Urinary bladder (tissue), 4 donors: Measurements from ENCODE around the gene NUDCD3. TPM values are rescaled to one million over a fixed set of nuclear protein-coding genes. Genes with fewer than 3 reads are reported as not detected.

Source experiments
- DNase-seq: peaks from one replicate; pipeline ENCODE4 v3.0.0-alpha.2; 2015; ENCODE audit errors: extremely low spot score
- H3K27ac ChIP-seq: one replicate; pipeline ENCODE4 v1.5.1; 2013; ENCODE audit warnings: low read depth, mild to moderate bottlenecking, moderate library complexity
- H3K36me3 ChIP-seq: one replicate; pipeline ENCODE4 v1.6.1; 2013; ENCODE audit warnings: mild to moderate bottlenecking, moderate library complexity; ENCODE audit not compliant: insufficient read depth
- H3K4me1 ChIP-seq: one replicate; pipeline ENCODE4 v1.6.1; 2013; ENCODE audit warnings: mild to moderate bottlenecking, moderate library complexity; ENCODE audit not compliant: insufficient read depth
- H3K4me3 ChIP-seq: one replicate; pipeline ENCODE4 v1.5.1; 2013; ENCODE audit warnings: low read depth, low read length
- WGBS: extraction: QIAGEN DNeasy Blood & Tissue Kit; methylation state at CpG from one replicate; pipeline ENCODE4 v1.1.7; 2013; 5-methylcytosine and 5-hydroxymethylcytosine counted together
- polyA plus RNA-seq: library from polyadenylated mRNA; stranded (reverse); fragments of 200-250 nt; gene quantifications from one replicate; pipeline ENCODE4 v1.2.3, GENCODE V29; 2013
- total RNA-seq: library from RNA; depleted of rRNA; stranded (reverse); fragments of >200 nt; gene quantifications from one replicate; pipeline ENCODE4 v1.2.3, GENCODE V29; 2014
- donor health status: healthy with polysubstance abuse.
- donor health status: healthy.

Gene NUDCD3
- total and polyA plus RNA-seq, 2 donors = 35.9 to 59.8 TPM

GRCh38 chr7:44530990-44531389 is 40.5 kb upstream of the NUDCD3 start:
- 77% methylated on average over 10 of the region's 10 CpGs for WGBS
- DNase-seq = no peak
- Histone ChIP-seq H3K36me3 (no peaks in the 10 kb centered on the region), H3K4me3 (no peak overlapping the region), H3K4me1 (no peaks in the 10 kb centered on the region), H3K27ac (no peak overlapping the region)

- H3K4me1 ChIP-seq = no peaks in the 10 kb centered on the region
- WGBS = 77% methylated on average over 3 of the region's 3 CpGs
- no peaks in the 10 kb centered on the region for H3K36me3 ChIP-seq
- H3K4me3 ChIP-seq = no peak overlapping the region
- no peak for DNase-seq
- no peak overlapping the region for H3K27ac ChIP-seq
Measured at GRCh38 chr7:44524811-44525388, 34.4 kb upstream of the NUDCD3 start.

GRCh38 chr7:44522315-44522714 is 31.9 kb upstream of the NUDCD3 start:
- no peak for DNase-seq

GRCh38 chr7:44521347-44522095 is 31.1 kb upstream of the NUDCD3 start:
- DNase-seq = no peak
- Histone ChIP-seq H3K36me3 (no peaks in the 10 kb centered on the region), H3K4me1 (no peaks in the 10 kb centered on the region), H3K4me3 (no peak overlapping the region), H3K27ac (no peak overlapping the region)
- 82% methylated on average over 15 of the region's 15 CpGs for WGBS

More at GRCh38 chr7:44522315-44522714, 31.9 kb upstream of the NUDCD3 start:
- H3K27ac ChIP-seq = no peak overlapping the region
- H3K4me3 ChIP-seq = no peak overlapping the region
- H3K36me3 ChIP-seq = no peaks in the 10 kb centered on the region
- 83% methylated on average over 3 of the region's 3 CpGs for WGBS
- H3K4me1 ChIP-seq = no peaks in the 10 kb centered on the region

GRCh38 chr7:44520574-44520973 is 30.1 kb upstream of the NUDCD3 start:
- H3K36me3 ChIP-seq = no peaks in the 10 kb centered on the region
- H3K27ac ChIP-seq = no peak overlapping the region
- DNase-seq = no peak
- H3K4me3 ChIP-seq = no peak overlapping the region
- no peaks in the 10 kb centered on the region for H3K4me1 ChIP-seq
- WGBS = 83% methylated on average over 5 of the region's 5 CpGs

GRCh38 chr7:44519546-44519945 is 29.1 kb upstream of the NUDCD3 start:
- WGBS = 69% methylated on average over 7 of the region's 7 CpGs
- no peak for DNase-seq
- Histone ChIP-seq H3K4me1 (no peaks in the 10 kb centered on the region), H3K36me3 (no peaks in the 10 kb centered on the region), H3K27ac (no peak overlapping the region), H3K4me3 (no peak overlapping the region)

- Histone ChIP-seq H3K4me3 (no peak overlapping the region), H3K27ac (no peak overlapping the region), H3K4me1 (no peaks in the 10 kb centered on the region), H3K36me3 (no peaks in the 10 kb centered on the region)
- DNase-seq = no peak
- 69% methylated on average over 3 of the region's 3 CpGs for WGBS
Measured at GRCh38 chr7:44518761-44519160, 28.3 kb upstream of the NUDCD3 start.

- 81% methylated on average over 8 of the region's 8 CpGs for WGBS
- Histone ChIP-seq H3K36me3 (no peaks in the 10 kb centered on the region), H3K27ac (no peak overlapping the region), H3K4me1 (no peaks in the 10 kb centered on the region), H3K4me3 (no peak overlapping the region)
- DNase-seq = no peak
Measured at GRCh38 chr7:44517175-44517574, 26.7 kb upstream of the NUDCD3 start.

- DNase-seq = no peak
- Histone ChIP-seq H3K4me3 (no peak overlapping the region), H3K4me1 (no peaks in the 10 kb centered on the region), H3K27ac (no peak overlapping the region), H3K36me3 (no peaks in the 10 kb centered on the region)
- WGBS = 80% methylated on average over 10 of the region's 10 CpGs
Measured at GRCh38 chr7:44515590-44516268, 25.3 kb upstream of the NUDCD3 start.

- no peak for DNase-seq
- no peaks in the 10 kb centered on the region for H3K36me3 ChIP-seq
- H3K27ac ChIP-seq = no peak overlapping the region
- no peak overlapping the region for H3K4me3 ChIP-seq
- WGBS = 84% methylated on average over 7 of the region's 7 CpGs
- H3K4me1 ChIP-seq = no peaks in the 10 kb centered on the region
Measured at GRCh38 chr7:44512736-44513135, 22.3 kb upstream of the NUDCD3 start.

- H3K36me3 ChIP-seq = no peaks in the 10 kb centered on the region
- no peaks in the 10 kb centered on the region for H3K4me1 ChIP-seq
- H3K27ac ChIP-seq = no peak overlapping the region
- H3K4me3 ChIP-seq = no peak overlapping the region
- WGBS = 53% methylated on average over 4 of the region's 4 CpGs
- no peak for DNase-seq
Measured at GRCh38 chr7:44511863-44512468, 21.5 kb upstream of the NUDCD3 start.

- Histone ChIP-seq H3K36me3 (no peaks in the 10 kb centered on the region), H3K4me3 (no peak overlapping the region), H3K4me1 (no peaks in the 10 kb centered on the region), H3K27ac (no peak overlapping the region)
- WGBS = 88% methylated on average over 1 of the region's 1 CpG
- no peak for DNase-seq
Measured at GRCh38 chr7:44511236-44511635, 20.8 kb upstream of the NUDCD3 start.

GRCh38 chr7:44508328-44509030 is 18.0 kb upstream of the NUDCD3 start:
- no peak overlapping the region for H3K4me3 ChIP-seq
- WGBS = 55% methylated on average over 2 of the region's 2 CpGs

More at GRCh38 chr7:44508328-44509030, 18.0 kb upstream of the NUDCD3 start:
- no peak overlapping the region for H3K27ac ChIP-seq
- DNase-seq = no peak
- no peaks in the 10 kb centered on the region for H3K4me1 ChIP-seq
- H3K36me3 ChIP-seq = no peaks in the 10 kb centered on the region
